Neuron (in vitro differentiated cells): ENCODE data around the gene TSPEAR.

Source experiments
- H2AFZ ChIP-seq: one replicate; pipeline ENCODE4 v1.6.1; 2013; ENCODE audit warnings: low read depth, mild to moderate bottlenecking, inconsistent platforms, low read length, moderate library complexity
- H3K27me3 ChIP-seq: one replicate; pipeline ENCODE4 v1.6.1; 2013; ENCODE audit warnings: low read length; ENCODE audit not compliant: insufficient read depth
- H3K36me3 ChIP-seq: one replicate; pipeline ENCODE4 v1.6.1; 2013; ENCODE audit warnings: low read length; ENCODE audit not compliant: insufficient read depth
- H3K4me1 ChIP-seq: one replicate; pipeline ENCODE4 v1.6.1; 2013; ENCODE audit warnings: low read length; ENCODE audit not compliant: insufficient read depth
- H3K4me3 ChIP-seq: 2 replicates; pipeline ENCODE4 v1.5.1; 2013; ENCODE audit warnings: mild to moderate bottlenecking, low read length, moderate library complexity
- H3K9me3 ChIP-seq: one replicate; pipeline ENCODE4 v1.6.1; 2013; ENCODE audit warnings: low read length

Gene TSPEAR

DNA sequence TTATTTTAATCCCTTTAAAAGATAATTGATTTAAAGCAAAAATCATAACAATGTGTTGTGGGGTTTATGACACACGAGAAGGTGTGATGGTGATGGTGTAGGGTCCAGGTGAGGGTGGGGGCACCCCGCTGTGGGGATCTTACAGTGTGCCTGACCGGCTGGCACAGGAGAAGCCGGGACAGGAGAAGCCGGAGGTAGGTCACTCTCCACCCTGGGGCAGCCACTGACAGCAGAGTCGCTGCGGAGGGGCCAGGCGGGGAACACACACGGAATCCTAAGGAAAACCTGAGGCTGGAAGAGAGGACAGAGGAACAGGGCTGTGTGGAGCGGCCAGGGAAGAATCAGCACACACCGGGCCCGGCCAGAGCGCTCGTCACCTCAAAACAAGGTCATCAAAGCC lies 260.4 kb downstream of the TSPEAR start:
- no peaks in the 10 kb centered on the region for H3K36me3 ChIP-seq
- no peak overlapping the region for H2AFZ ChIP-seq
- no peaks in the 10 kb centered on the region for H3K9me3 ChIP-seq
- H3K4me1 ChIP-seq = peaks cover 5% of the 10 kb centered on the region
- H3K27me3 ChIP-seq = peaks cover 5% of the 10 kb centered on the region
- no peak overlapping the region for H3K4me3 ChIP-seq

DNA sequence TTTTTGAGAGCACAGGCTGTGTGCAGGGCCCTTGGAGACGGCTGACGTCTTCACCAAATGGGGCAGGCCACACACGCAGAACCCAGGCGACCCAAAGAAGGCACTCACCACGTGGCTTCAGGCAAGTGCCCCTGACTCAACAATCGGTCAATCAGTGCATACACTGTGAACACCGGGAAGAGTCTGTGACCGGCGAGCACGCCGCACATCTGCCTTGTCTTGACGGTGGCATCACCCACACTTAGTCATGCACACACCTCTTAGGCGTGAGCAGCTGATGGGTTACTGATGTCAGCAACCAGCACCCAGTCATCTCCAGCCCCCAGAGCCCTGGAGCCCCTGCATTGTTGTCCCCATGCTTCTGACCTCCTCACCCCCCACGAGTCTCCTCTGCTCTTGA lies 261.0 kb downstream of the TSPEAR start:
- Histone ChIP-seq H3K4me1 (peaks cover 5% of the 10 kb centered on the region), H3K36me3 (no peaks in the 10 kb centered on the region), H2AFZ (no peak overlapping the region), H3K27me3 (peaks cover 5% of the 10 kb centered on the region), H3K4me3 (no peak overlapping the region), H3K9me3 (no peaks in the 10 kb centered on the region)

DNA sequence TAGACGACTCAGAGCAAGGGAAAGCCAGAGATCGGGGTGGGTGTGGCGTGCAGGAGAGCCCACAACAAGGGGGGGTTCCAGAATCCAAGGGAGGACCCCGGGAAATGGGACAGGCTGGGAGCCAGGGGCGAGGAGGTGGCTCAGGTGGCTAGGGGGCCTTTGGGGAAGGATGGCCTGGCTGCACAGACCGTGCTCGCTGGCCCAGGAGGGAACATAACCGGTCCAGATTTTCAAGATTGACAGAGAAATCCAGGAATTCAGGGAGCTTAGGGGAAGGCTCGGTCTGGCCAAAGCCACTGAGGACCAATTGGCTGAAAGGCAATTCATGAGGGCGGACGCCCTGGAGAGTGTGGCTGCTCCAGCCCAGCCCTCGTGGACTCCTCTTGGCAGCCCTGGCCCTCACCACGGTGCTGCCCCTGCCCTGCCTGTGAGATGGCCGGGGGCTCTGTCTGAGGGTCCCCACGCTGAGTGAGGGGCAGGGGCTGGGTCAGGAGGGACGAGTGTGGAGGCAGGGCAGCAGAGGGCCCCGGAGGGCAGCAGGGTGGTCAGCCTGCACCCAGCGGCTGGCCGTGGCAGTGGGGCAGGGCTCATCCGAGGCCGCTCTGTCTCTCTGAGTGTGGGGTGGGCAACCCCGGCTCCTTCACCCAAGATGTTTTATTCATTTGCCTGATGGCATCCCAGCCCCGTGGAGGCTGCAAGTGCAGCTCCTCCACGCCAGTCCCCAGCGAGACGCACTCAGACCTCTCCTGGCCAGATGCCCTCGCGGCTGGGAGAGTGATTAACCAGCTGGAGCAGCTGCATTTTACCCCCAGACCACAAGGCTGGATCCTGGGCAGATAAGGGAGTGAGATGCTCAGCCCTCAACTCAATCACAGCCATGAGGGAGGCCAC lies 261.7 kb downstream of the TSPEAR start:
- peaks cover 5% of the 10 kb centered on the region for H3K27me3 ChIP-seq

DNA sequence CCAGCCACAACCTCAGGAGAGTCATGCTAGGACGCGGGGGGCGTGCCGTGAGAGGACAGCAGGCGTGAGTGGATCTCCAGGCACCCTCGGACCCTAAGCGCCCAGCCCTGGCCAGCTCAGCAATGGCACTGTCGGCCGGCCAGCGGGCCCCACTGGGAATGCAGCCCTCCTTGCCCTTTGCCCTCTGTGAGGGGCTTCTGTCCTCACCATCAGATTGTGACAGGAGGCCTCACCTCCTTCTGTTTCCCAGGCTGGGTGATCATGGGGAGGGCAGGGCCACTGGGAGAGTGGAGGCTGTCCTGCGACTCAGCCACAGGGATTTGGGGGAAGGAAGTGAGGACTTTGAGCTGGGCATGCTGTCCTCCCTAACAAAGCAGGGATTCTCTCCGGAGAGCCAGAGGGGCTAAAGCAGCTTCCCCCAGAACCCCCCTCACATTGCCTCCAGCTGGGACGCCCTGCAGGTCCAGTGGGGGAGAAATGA lies 262.7 kb downstream of the TSPEAR start:
- Histone ChIP-seq H3K9me3 (no peaks in the 10 kb centered on the region), H3K27me3 (peaks cover 5% of the 10 kb centered on the region), H2AFZ (no peak overlapping the region)

More for the DNA sequence above, 261.7 kb downstream of the TSPEAR start:
- H3K4me3 ChIP-seq = no peak overlapping the region
- H3K9me3 ChIP-seq = no peaks in the 10 kb centered on the region
- no peaks in the 10 kb centered on the region for H3K36me3 ChIP-seq
- no peak overlapping the region for H2AFZ ChIP-seq
- H3K4me1 ChIP-seq = peaks cover 5% of the 10 kb centered on the region

More for the DNA sequence above, 262.7 kb downstream of the TSPEAR start:
- Histone ChIP-seq H3K4me3 (no peak overlapping the region), H3K4me1 (peaks cover 5% of the 10 kb centered on the region), H3K36me3 (no peaks in the 10 kb centered on the region)
